Testis (tissue), 2 donors: ENCODE data around the gene FCAMR.

Source experiments
- CTCF ChIP-seq, 3 experiments: fragments of 450-650 bp in 2 of 3; fragments of 200-600 bp in 1 of 3; sonication (generic) in 1 of 3; IDR thresholded peaks; one replicate each; pipeline ENCODE4 v1.5.1; 2016 to 2019; ENCODE audit warnings: antibody characterized with exemption in 3 of 3, mild to moderate bottlenecking in 2 of 3, moderate library complexity in 1 of 3
- POLR2A ChIP-seq: fragments of 450-650 bp; IDR thresholded peaks from one replicate; pipeline ENCODE4 v1.6.1; 2017; ENCODE audit warnings: antibody characterized with exemption, mild to moderate bottlenecking, moderate library complexity

GRCh38 chr1:206951318-206952100 is 18.8 kb downstream of the FCAMR start:
- TF ChIP-seq CTCF (IDR thresholded peaks at IDR 0.05) (no peak), POLR2A (no peak)
